Inferior parietal cortex (tissue), 1 donor: ENCODE measurements around the gene SLC15A4.
"Not testable (repeated sequence)": the region's sequence is repeated elsewhere in the genome, so short reads cannot be mapped to it uniquely, and the experiment has no call there.

Experiments used
- DNase-seq: peaks from one replicate; pipeline ENCODE4 v3.0.0-alpha.2; 2016; ENCODE audit errors: extremely low spot score

SLC15A4 gene

DNA sequence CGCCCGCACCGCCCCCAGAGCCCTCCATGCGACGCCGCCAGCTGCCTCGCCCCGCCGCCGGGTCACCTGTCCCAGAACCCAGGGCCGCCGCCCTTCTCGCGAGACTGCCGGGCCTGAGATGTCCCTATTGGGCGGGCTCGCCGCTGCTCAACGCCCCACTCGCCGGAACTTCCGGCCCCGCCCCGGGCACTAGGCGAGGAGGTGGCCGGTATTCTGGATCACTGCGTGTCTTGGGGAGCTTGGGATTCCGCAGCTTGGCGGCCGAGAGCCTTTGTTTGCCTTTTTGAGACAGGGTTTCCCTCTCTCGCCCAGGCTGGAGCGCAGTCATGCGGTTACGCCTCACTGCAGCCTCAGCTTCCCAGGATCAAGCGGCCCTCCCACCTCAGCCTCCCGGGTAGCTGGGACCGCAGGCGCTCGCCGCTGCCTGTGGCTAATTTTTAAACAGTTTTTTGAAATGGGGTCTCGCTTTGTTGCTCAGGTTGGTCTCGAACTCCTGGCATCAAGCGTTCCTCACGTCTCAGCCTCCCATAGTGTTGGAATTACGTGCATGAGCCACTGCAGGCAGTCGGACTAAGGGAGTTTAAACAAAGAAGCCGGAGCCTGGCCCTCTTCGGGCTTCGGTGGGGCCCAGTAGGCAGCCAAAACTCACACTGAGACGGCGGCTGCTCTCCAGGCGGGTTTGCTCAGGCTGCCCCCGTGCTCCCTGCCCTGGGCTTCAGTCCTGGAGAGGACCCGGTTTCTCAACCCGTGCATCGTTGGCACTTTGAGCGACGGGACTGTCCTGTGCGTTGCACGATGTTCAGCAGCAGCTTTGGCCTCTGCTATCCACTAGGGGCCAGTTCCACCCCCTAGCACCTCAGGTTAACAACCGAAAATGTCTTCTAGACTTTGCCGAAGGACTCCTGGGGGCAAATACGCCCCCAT is at the start of gene SLC15A4:
Gene SLC15A4 (minus strand): TSS at position 43 of the 924 bp plus-strand sequence. CDS start 15 bp downstream, at position 28.
- peak; percentile 93 for DNase-seq

DNA sequence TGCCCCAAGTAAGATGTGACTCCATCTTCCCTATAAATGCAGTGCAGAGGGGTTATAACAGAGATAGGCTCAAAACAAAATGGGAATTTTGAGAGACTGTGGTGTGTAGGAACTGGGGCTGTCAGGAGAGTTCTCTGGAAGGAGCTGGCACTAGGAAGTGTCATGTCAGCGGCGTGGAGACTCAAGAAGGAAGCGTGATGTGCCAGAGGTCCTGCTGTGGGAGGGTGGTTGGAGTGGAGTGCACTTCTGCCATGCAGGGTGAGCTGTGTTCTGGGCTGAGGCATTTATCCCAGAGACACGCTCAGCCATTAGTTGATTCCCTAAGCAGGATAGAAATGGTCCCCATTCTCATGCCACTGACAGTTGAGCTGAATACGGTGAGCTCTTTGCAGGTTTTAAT is 48.5 kb upstream of the SLC15A4 start:
- DNase-seq = no peak

DNA sequence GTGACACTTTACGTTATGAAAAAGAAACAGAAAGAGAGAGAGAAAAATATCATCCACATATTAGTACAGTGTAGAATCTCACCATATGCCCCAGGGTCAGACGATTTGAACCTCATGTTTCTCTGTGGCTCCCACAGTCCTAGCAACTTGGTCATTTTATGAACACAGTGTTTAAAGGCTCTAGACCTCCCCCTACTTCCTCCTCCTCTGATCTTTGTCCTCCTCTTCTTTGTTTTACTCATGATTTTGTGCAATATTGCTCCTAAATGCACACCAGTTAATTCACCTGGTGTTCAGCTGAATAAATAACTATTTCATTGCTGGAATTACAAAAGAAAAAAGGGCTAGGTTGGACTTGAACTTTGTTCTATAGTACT is 47.7 kb upstream of the SLC15A4 start:
- no peak for DNase-seq

DNA sequence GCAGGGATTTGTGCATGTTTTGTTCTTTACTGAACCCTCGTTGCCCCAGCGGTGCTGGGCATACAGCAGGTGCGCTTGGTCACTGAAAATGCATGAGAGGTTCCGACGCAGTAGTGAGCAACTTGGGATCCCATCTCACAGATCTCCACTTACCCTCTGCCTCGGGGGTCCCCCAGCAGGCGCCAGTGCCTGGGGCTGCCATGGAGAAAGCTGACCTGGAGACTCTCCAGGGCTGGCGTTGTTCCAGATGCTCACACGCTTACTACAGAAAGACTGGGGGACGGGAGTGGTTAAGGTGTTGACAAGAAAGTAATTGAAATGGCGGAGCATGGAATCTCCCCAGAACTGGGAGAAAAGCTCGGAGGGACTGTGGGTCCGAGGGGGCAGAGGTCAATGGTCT is 43.7 kb upstream of the SLC15A4 start:
- DNase-seq = no peak

DNA sequence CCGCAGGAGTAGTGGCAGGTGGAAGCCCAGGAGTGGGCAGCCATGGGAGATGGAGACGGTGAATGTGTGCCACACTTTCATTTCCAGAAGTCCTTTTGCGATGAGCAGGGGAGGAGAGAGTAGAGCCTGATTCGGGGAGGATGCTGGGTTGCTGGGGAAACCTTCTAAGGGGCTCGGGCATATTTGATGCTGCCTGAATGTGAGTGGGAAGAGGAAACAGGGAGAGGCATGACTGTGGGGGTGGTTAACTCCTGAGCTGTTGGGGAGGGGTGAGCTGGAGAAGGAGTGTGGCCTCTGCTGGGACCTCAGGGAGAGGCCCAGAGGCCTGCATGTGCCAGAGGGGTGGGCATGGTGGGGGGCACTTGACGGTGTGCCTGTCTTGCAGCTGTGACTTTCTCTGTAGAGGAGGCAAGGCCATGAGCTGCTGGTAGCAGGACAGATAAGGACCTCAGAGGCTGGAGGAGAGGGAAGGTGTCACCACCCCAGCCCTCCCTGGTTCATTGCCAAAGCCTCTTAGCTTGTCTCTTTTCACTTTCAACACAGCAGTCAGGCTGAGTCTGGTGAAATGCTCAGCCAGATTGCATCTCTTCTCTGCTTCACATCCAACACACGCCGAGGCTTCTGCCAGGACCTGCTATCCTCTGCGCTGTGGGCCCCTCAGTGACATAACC is 40.9 kb upstream of the SLC15A4 start:
- DNase-seq = peak; percentile 20

DNA sequence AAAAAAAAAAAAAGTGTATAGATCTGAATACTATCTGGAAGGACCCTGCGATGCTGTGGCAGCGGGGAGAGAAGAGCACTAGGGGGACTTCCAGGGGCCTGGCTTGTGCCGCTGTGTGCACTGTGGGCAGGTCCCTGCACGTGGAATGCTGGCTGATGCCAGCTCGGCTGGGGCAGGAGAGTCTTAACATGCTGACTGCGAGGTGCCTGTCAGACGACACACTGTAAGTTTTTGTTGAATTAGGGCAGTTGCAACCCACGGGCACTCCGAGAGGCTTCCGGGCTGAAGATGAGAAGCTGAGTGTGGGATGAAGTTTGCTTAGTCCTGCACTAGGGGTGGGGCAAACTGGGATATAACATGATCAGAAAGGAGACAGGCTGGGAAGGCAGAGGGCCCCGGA is 40.2 kb upstream of the SLC15A4 start:
- no peak for DNase-seq

DNA sequence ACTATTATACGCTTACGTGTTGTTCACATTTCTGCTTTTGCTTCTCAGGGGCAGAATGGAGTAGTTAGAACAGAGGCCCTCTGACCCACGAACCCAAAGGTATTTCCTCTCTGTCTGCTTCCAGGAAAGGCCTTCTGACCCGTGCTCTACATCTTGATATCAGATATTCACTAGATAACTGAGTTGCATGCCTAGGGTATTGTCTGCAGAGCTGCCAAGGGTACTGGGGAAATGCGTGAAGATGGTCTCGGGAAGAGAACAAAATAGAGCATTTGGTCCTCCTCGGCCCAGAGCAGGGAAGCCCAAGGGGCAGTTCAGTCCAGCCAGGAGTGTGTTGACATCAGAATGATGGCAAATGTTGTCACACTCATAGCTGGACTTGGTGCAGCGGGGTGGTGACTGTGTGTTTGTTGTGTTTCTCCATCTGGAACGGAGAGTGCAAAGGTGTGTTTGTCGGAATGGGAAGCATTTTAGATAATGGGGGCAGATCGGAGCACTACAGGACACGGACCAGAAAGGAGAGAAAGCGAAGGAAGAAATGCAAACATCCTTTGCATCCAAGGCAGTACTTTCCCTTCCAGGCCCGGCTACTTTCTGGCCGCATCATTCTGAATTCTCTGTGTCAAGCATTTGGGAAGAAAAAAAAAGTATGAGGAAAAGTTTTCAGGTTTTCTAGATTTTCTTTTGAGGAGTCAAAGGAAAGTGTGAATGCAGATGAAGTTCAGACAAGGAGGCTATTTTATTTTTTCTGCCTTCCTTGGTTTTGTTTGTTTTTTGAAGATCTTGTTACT is 37.7 kb upstream of the SLC15A4 start:
- DNase-seq = no peak

DNA sequence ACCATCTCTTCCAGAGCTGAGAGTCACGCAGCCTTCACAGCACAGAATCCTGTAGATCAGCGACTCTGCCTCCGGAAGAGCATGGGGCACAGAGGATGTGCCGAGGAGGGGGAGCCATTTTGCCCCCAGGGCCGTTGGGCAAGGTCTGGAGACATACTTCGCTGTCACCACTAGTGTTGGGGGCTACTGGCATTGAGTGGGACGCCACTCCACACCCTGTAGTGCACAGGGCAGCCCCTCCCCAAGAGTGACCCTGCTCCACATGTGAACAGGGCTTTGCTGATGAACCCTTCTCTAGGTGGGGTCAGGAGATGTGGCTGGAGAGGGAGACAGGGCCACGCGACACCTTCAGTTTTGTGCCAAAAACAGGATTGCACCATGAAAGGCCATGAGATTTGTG is 35.6 kb upstream of the SLC15A4 start:
- no peak for DNase-seq

DNA sequence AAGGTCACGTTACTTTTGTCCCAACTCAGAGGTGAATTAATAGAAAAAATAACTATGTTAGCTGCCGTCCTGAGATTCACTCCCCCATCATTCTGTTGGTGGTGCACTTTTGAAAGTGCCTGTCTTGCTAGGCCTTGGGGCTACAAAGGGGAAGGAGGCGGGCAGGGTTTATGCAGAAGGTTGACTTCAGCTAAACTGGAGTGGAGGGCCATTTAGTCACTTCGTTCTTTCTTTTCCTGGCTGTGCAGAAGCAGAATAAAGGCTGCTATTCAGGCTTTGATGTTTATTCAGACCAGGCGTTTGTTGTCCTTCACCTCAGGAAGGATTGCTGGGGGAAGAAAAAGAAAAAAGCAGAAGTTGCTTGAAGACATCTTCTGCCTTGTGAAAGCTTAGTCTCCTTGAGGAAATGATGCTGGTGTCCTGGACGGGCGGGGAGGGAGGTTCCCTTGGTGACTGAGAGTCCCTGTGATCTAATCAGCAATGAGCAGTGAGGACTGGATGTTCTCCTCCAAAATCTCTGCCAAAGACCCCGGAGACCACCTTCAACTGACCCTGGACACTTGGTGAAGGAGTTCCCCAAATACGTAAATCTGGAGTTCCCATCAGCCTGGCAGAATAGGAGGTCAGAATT is 33.5 kb upstream of the SLC15A4 start:
- DNase-seq = no peak

DNA sequence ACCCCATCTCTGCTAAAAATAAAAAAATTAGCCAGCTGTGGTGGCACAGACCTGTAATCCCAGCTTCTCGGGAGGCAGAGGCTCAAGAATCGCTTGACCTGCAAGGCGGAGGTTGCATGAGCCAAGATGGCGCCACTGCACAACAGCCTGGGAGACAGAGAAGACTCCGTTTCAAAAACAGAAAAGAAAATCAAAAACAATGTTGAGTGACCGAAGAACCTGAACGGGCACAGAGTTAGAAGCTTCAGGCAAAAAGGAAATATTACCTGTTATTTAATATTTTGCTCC is 33.0 kb upstream of the SLC15A4 start:
- no peak for DNase-seq

DNA sequence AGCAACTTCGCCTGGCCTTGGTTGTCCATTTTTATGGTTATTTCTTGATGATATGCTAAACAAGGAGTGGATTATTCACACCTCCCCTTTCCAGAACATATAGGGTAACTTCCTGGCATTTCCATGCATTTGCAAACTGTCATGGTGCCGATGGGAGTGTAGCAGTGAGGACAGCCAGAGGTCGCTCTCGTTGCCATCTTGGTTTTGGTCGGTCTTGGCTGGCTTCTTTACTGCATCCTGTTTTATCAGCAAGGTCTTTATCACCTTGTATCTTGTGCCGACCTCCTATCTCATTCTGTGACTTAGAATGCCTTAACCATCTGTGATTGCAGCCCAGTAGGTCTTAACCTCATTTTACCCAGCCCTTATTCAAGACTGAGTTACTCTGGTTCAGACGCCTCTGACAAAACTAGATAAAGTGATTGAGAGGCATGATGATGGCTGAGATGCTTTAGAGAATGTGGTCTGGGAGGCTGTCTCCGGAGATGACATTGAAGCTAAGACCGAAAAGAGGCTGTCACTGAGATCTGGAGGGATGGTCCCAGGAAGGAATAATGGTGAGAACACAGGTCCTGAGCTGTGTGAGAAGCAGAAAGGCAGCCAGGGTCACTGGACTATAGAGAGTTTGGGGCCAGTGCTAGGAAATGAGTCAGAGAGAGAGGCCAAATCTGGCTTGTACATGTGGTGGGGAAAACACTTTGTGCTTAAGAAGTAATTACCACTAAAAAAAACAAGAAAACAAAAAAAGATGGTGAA is 32.5 kb upstream of the SLC15A4 start:
- DNase-seq = no peak

DNA sequence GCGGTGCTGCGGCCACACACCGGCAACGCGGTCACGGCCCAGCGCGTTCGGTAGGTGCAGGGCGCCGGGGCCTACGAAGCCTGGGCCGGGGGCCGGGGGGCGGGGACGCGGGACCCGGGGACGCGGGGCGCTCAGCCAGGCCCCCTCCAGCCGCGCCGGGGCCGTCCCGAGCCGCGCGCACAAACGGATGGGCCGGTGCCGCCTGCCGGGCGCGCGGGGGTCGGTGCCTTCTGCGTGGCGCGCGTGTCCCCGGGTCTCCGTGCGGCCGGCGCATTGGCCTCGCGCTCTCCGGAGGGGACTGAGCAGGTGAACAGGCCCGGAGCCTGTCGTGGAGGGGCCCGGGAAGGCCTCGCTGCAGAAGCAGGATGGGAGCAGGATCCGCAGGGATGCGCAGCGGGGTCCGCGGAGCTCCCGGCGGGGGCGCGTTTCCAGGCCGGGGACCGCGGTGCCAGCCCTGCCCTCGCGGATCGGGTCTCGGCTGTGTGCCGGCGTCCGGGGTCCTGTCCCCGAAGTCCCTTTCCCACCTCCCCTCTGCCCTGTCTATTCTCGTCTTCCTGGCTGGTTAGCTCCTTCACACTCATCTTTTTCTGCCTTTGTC is 29.9 kb upstream of the SLC15A4 start:
- no peak for DNase-seq

DNA sequence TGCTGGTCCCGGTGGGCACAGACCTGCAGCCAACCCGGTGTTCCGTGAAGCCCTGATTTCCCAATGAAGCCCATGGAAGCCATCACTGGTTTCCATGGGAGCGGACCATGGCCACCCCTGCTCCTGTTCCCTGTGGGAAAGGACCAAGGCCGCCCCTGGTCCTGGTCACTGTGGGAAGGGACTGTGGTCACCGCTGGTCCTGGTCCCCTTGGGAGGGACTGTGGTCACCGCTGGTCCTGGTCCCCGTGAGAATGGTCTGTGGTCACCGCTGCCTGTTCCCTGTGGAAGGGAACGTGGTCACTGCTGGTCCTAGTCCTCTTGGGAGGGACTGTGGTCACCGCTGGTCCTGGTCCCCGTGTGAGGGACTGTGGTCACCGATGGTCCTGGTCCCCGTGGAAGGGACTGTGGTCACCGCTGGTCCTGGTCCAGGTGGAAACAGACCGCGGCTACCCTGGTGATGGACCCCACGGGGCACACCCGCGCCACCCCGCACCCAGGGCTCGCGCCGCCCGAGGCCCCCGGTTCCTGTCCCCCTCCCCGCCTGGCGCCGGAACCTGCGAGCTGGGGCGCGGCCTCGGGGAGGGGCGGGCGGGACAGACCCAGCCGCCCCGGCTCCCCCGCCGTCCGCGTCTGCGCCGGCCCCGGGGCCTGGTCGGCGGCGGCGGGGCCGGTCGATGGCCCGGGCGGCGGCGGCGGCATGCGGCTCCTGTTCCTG is 29.3 kb upstream of the SLC15A4 start, which contains the start of gene GLT1D1:
Gene GLT1D1 (plus strand): TSS at position 594 of the 715 bp plus-strand sequence. CDS start 104 bp downstream, at position 698.
- DNase-seq = no peak

DNA sequence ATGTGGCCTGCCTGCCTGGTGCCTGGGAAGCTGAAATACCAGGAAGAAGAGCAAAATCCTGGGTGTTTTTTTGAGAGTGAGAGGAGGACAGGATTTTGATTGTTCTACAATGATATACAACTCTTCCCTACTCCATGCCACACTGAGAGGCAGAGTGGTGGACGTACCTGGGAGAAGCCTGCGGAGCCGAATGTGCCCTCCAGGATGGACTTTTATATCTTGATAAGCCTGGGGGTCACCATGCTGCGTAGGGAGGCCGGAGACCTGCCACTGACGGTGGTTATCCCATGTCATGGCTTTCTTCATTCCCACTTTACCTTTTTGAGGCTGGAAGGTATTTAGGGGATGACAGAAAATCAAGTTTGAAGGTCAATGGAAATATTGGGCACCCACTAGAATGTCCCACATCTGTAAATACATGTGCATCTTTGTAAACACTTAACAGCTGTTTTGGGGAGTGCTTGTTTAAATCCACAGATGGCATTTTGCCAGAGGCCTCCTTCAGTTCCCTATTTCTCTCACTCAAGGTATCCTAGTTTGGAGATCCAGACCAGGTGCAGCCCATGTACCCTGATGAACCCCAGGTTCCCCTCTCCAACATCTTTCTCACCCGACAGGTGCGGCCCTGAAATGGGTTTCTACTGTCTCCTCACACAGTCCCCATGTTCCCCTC is 28.4 kb upstream of the SLC15A4 start:
- DNase-seq = no peak

DNA sequence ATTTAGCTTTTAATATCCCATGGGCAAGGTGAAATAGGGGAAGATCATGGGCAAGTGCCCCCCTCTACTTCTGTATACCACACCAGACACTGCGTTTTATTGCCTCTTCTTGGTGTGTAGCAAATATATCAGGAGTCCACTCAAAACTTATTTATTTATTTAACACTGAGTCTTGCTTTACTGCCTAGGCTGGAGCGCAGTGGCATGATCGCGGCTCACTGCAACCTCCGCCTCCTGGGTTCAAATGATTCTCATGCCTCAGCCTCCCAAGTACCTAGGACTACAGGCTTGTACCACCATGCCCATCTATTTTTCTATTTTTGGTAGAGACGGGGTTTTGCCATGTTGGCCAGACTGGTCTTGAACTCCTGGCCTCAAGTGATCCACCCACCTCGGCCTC is 27.7 kb upstream of the SLC15A4 start:
- not testable (repeated sequence) for DNase-seq

DNA sequence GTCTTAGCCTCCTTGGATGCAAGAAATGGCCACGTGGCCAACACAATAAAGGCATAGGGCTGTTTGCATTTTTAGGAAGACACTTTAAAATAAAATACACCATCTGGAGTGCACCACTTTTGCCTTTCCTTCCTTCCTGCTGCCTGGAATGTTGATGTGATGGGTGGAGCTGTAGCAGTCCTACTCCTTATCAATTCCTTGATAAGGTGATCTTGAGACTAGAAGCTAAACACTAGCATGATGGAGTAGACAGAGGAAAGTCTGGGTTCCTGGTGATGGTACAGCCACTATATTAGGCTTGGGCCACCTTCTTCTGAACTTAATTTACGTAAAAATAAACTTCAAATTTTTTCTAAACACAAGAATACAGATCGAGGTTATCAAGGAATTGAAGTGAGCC is 26.6 kb upstream of the SLC15A4 start:
- no peak for DNase-seq

DNA sequence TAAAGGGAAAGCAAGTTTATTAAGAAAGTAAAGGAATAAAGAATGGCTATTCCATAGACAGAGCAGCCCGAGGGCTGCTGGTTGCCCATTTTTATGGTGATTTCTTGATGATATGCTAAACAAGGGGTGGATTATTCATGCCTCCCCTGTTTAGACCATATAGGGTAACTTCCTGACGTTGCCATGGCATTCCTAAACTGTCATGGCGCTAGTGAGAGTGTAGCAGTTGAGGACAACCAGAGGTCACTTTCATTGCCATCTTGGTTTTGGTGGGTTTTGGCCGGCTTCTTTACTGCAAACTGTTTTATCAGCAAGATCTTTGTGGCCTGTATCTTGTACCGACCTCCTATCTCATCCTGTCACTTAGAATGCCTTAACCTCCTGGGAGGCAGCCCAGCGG is 26.0 kb upstream of the SLC15A4 start:
- not testable (repeated sequence) for DNase-seq

DNA sequence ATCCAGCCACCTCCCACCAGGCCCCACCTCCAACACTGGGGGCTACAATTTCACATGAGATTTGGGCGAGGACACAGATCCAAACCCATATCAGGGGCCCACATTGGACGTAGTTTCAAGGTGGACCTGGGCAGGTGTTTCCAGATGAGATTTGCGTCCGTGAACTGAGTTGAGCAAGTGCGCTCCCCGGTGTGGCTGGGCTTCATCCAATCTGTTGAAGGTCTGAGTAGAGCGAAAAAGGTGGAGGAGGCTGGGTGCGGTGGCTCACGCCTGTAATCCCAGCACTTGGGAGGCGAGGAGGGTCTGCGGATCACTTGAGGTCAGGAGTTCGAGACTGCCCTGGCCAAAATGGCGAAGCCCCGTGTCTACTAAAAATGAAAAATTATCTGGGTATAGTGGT is 24.6 kb upstream of the SLC15A4 start:
- DNase-seq = no peak

DNA sequence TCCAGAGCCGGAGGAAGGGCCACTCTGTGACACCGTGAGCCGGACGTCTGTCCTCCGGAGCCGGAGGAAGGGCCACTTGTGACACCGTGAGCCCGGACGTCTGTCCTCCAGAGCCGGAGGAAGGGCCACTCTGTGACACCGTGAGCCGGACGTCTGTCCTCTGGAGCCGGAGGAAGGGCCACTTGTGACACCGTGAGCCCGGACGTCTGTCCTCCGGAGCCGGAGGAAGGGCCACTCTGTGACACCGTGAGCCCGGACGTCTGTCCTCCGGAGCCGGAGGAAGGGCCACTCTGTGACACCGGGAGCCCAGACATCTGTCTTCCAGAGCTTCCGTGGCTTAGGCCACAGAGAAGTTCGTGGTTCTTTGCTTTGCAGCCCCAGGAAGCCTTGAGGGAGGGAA is 22.9 kb upstream of the SLC15A4 start:
- DNase-seq = not testable (repeated sequence)
